H9 (cell line): ENCODE data around the gene PPP1R26. TPM values are rescaled to one million over a fixed set of nuclear protein-coding genes. Genes with fewer than 3 reads are reported as not detected.
A peak's percentile ranks its signal among the peaks of the same experiment; 100 is the strongest.

Source experiments
- DNase-seq: peaks from one replicate; pipeline ENCODE4 v3.0.0-alpha.2; 2017
- H2AFZ ChIP-seq: one replicate; pipeline ENCODE4 v1.6.1; 2013; ENCODE audit warnings: mild to moderate bottlenecking, low read length, control low read depth, moderate library complexity
- H2AK5ac ChIP-seq: 2 replicates; pipeline ENCODE4 v1.6.1; 2013; ENCODE audit warnings: low read length, control low read depth, mixed read lengths; ENCODE audit not compliant: insufficient read length
- H2BK120ac ChIP-seq: one replicate; pipeline ENCODE4 v1.6.1; 2013; ENCODE audit warnings: low read depth, mild to moderate bottlenecking, low read length, control low read depth, inconsistent platforms; ENCODE audit not compliant: poor library complexity, severe bottlenecking
- H2BK12ac ChIP-seq: 2 replicates; pipeline ENCODE4 v1.6.1; 2013; ENCODE audit warnings: low read length, control low read depth, mixed read lengths, low read depth; ENCODE audit not compliant: insufficient read length
- H2BK15ac ChIP-seq: 2 replicates; pipeline ENCODE4 v1.6.1; 2013; ENCODE audit warnings: low read depth, low read length, control low read depth
- H2BK20ac ChIP-seq: one replicate; pipeline ENCODE4 v1.6.1; 2013; ENCODE audit warnings: low read depth, mild to moderate bottlenecking, low read length, control low read depth, inconsistent platforms; ENCODE audit not compliant: poor library complexity, severe bottlenecking
- H2BK5ac ChIP-seq: 2 replicates; pipeline ENCODE4 v1.6.1; 2013; ENCODE audit warnings: low read length, control low read depth, mixed read lengths; ENCODE audit not compliant: insufficient read length
- H3K14ac ChIP-seq: 2 replicates; pipeline ENCODE4 v1.6.1; 2013; ENCODE audit warnings: low read length, control low read depth; ENCODE audit not compliant: insufficient read depth
- H3K18ac ChIP-seq: 2 replicates; pipeline ENCODE4 v1.6.1; 2013; ENCODE audit warnings: low read depth, mild to moderate bottlenecking, mixed read lengths, low read length, control low read depth; ENCODE audit not compliant: insufficient read length
- H3K23ac ChIP-seq: 2 replicates; pipeline ENCODE4 v1.6.1; 2013; ENCODE audit warnings: low read length, control low read depth, mixed read lengths, low read depth; ENCODE audit not compliant: insufficient read length
- H3K23me2 ChIP-seq: 2 replicates; pipeline ENCODE4 v1.6.1; 2013; ENCODE audit warnings: low read depth, mild to moderate bottlenecking, mixed read lengths, low read length, control low read depth; ENCODE audit not compliant: insufficient read length, poor library complexity, severe bottlenecking
- H3K27ac ChIP-seq: 2 replicates; pipeline ENCODE4 v1.5.1; 2013; ENCODE audit warnings: low read length, control low read depth, mixed read lengths, low read depth; ENCODE audit not compliant: insufficient read length
- H3K27me3 ChIP-seq: 2 replicates; pipeline ENCODE4 v1.6.1; 2013; ENCODE audit warnings: low read length, control low read depth, inconsistent platforms; ENCODE audit not compliant: insufficient read depth
- H3K4ac ChIP-seq: 2 replicates; pipeline ENCODE4 v1.6.1; 2013; ENCODE audit warnings: low read depth, mild to moderate bottlenecking, control low read depth, inconsistent platforms, low read length, moderate library complexity
- H3K4me1 ChIP-seq: 2 replicates; pipeline ENCODE4 v1.6.1; 2013; ENCODE audit warnings: low read length, control low read depth, inconsistent platforms; ENCODE audit not compliant: insufficient read depth
- H3K4me2 ChIP-seq: 2 replicates; pipeline ENCODE4 v1.6.1; 2013; ENCODE audit warnings: low read length, control low read depth, mixed read lengths; ENCODE audit not compliant: insufficient read length, insufficient read depth
- H3K56ac ChIP-seq: 2 replicates; pipeline ENCODE4 v1.6.1; 2013; ENCODE audit warnings: low read depth, mild to moderate bottlenecking, mixed read lengths, low read length, control low read depth; ENCODE audit not compliant: insufficient read length
- H3K79me1 ChIP-seq: 2 replicates; pipeline ENCODE4 v1.6.1; 2013; ENCODE audit warnings: low read depth, mild to moderate bottlenecking, moderate library complexity, low read length, control low read depth, inconsistent platforms; ENCODE audit not compliant: insufficient read depth, poor library complexity, severe bottlenecking
- H3K79me2 ChIP-seq: 2 replicates; pipeline ENCODE4 v1.6.1; 2013; ENCODE audit warnings: low read length, control low read depth, inconsistent platforms; ENCODE audit not compliant: insufficient read depth
- H3K9ac ChIP-seq: 2 replicates; pipeline ENCODE4 v1.6.1; 2013; ENCODE audit warnings: low read length, control low read depth, mixed read lengths; ENCODE audit not compliant: insufficient read length; ENCODE audit errors: extremely low read depth
- H3K9me3 ChIP-seq: one replicate; pipeline ENCODE4 v1.6.1; 2013; ENCODE audit warnings: low read depth, low read length, inconsistent platforms; ENCODE audit not compliant: control insufficient read depth
- H3T11ph ChIP-seq: one replicate; pipeline ENCODE4 v1.6.1; 2013; ENCODE audit warnings: mild to moderate bottlenecking, low read length, control low read depth, inconsistent platforms
- H4K20me1 ChIP-seq: one replicate; pipeline ENCODE4 v1.6.1; 2013; ENCODE audit not compliant: control insufficient read depth, insufficient read length, insufficient read depth
- H4K5ac ChIP-seq: 2 replicates; pipeline ENCODE4 v1.6.1; 2013; ENCODE audit warnings: low read depth, mild to moderate bottlenecking, mixed read lengths, low read length, control low read depth; ENCODE audit not compliant: insufficient read length
- H4K8ac ChIP-seq: replicated peaks from 2 replicates; pipeline ENCODE4 v1.6.1; 2013; ENCODE audit warnings: low read length, control low read depth, mixed read lengths, low read depth; ENCODE audit not compliant: insufficient read length
- H4K91ac ChIP-seq: 2 replicates; pipeline ENCODE4 v1.6.1; 2013; ENCODE audit warnings: low read depth, mild to moderate bottlenecking, moderate library complexity, mixed read lengths, low read length, control low read depth; ENCODE audit not compliant: insufficient read length
- H3K27ac Mint-ChIP-seq, 3 experiments: 2 replicates in 2 of 3; 3 replicates in 1 of 3; pipeline ENCODE4 v1.8.0; 2020 to 2021; ENCODE audit warnings: mixed read lengths in 3 of 3, mild to moderate bottlenecking in 1 of 3, moderate library complexity in 1 of 3
- H3K27me3 Mint-ChIP-seq: 2 replicates; pipeline ENCODE4 v1.8.0; 2021; ENCODE audit warnings: low read depth, mild to moderate bottlenecking, moderate library complexity, mixed read lengths
- H3K36me3 Mint-ChIP-seq, 3 experiments: 2 replicates in 2 of 3; 3 replicates in 1 of 3; pipeline ENCODE4 v1.8.0; 2020 to 2021; ENCODE audit warnings: low read depth in 3 of 3, mixed read lengths in 3 of 3; ENCODE audit not compliant: insufficient read depth in 1 of 3
- H3K4me1 Mint-ChIP-seq, 2 experiments: 2 replicates each; pipeline ENCODE4 v1.8.0; 2020; ENCODE audit warnings: mixed read lengths in 2 of 2
- H3K4me3 Mint-ChIP-seq, 2 experiments: 2 replicates in 1 of 2; 3 replicates in 1 of 2; pipeline ENCODE4 v1.8.0; 2020 to 2021; ENCODE audit warnings: mild to moderate bottlenecking in 2 of 2, mixed read lengths in 2 of 2, moderate library complexity in 1 of 2
- H3K9me3 Mint-ChIP-seq, 2 experiments: 2 replicates in 1 of 2; 3 replicates in 1 of 2; pipeline ENCODE4 v1.8.0; 2020; ENCODE audit warnings: mild to moderate bottlenecking in 2 of 2, mixed read lengths in 2 of 2, moderate library complexity in 1 of 2
- WGBS: extraction: QIAGEN DNeasy Blood & Tissue Kit; methylation state at CpG from one replicate; pipeline ENCODE4 v1.1.7; 2013; ENCODE audit warnings: missing lambda C conversion rate, low lambda C conversion rate, mixed read lengths; ENCODE audit not compliant: insufficient read length; ENCODE audit errors: extremely low coverage; 5-methylcytosine and 5-hydroxymethylcytosine counted together
- total RNA-seq: library from RNA; stranded (reverse); gene quantifications from 2 replicates; pipeline ENCODE4 v1.2.1, GENCODE V29; 2021
- TF ChIP-seq, protein P1 (sequence below): fragments of 200-600 bp; sonication (generic); conservative IDR thresholded peaks from 3 replicates; pipeline ENCODE4 v1.8.0; 2021; ENCODE audit warnings: antibody characterized with exemption, mild to moderate bottlenecking

Gene PPP1R26
- total RNA-seq, 1 experiment from 2014 or later = 38.0 TPM

DNA sequence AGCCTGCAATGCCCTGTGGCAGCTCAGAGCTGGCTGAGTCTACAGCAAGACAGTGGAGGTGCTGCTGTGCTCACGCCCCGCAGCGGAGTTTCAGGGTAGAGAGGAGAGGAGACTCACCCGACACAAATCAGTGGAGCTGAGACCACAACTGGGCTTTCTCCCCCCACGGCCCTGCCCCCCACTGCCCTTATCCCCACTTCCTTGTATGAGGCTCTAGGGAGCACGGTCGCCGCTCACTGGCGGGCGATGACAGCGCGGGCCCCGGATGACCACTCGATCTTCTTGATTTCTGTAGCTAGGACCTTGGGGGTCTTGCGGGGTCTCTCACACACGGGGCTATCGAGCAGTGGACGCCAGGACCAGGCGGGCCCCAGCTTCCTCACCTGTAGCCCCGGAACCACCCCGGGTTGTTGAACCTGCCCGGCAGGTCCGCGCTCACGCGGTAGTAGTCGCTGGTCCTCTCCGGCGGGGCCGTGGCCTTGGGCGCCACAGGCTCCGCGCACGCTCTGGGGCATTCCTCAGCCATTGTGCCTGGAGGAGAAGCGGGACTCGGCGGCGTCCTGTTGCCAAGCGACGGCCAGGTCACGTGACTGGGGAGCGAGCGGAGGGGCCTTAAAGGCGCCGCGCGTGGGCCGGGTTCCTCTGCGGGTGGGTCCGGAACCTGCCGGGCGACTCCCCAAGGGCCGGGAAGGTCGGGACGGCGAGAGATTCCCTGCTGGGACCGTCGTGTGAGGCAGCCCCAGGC, 19.9 kb downstream of the PPP1R26 start:
- H3K4me3 Mint-ChIP-seq = peak overlapping the region; percentile 80 to 91
- Histone ChIP-seq H2AFZ (no peak overlapping the region), H2BK20ac (no peak overlapping the region), H3K23me2 (peaks cover 16% of the 10 kb centered on the region), H3K27me3 (no peaks in the 10 kb centered on the region), H3K14ac (no peak overlapping the region; the same call in 1 of the 2 replicates), H3K56ac (no peak overlapping the region), H3K4ac (no peak overlapping the region), H3K4me2 (peak overlapping the region; percentile 72), H3T11ph (no peak overlapping the region), H2AK5ac (no peak overlapping the region), H4K20me1 (no peaks in the 10 kb centered on the region), H3K18ac (no peak overlapping the region), H2BK15ac (no peak overlapping the region), H4K91ac (no peak overlapping the region), H2BK5ac (no peak overlapping the region), H3K9ac (no peak overlapping the region), H2BK12ac (no peak overlapping the region), H2BK120ac (no peak overlapping the region), H3K79me1 (no peaks in the 10 kb centered on the region), H3K9me3 (no peaks in the 10 kb centered on the region), H4K5ac (no peak overlapping the region), H3K23ac (no peak overlapping the region), H3K79me2 (no peaks in the 10 kb centered on the region), H3K4me1 (no peaks in the 10 kb centered on the region; the same call in 1 of the 2 replicates), H3K27ac (no peak overlapping the region), H4K8ac (no peak overlapping the region)
- H3K27me3 Mint-ChIP-seq = peaks cover 12% of the 10 kb centered on the region
- H3K4me1 Mint-ChIP-seq = peaks cover 10 to 12% of the 10 kb centered on the region in 2 experiments
- H3K9me3 Mint-ChIP-seq = no peaks in the 10 kb centered on the region; a peak in 1 of 5 replicates
- peaks cover 14 to 31% (median 31%) of the 10 kb centered on the region in 3 experiments; a peak in 6 of 7 replicates for H3K36me3 Mint-ChIP-seq
- DNase-seq = peak; percentile 85
- WGBS = no CpG with 5 or more reads among the region's 58 CpGs
- TF ChIP-seq, protein P1, sequence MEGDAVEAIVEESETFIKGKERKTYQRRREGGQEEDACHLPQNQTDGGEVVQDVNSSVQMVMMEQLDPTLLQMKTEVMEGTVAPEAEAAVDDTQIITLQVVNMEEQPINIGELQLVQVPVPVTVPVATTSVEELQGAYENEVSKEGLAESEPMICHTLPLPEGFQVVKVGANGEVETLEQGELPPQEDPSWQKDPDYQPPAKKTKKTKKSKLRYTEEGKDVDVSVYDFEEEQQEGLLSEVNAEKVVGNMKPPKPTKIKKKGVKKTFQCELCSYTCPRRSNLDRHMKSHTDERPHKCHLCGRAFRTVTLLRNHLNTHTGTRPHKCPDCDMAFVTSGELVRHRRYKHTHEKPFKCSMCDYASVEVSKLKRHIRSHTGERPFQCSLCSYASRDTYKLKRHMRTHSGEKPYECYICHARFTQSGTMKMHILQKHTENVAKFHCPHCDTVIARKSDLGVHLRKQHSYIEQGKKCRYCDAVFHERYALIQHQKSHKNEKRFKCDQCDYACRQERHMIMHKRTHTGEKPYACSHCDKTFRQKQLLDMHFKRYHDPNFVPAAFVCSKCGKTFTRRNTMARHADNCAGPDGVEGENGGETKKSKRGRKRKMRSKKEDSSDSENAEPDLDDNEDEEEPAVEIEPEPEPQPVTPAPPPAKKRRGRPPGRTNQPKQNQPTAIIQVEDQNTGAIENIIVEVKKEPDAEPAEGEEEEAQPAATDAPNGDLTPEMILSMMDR = no peak
- H3K27ac Mint-ChIP-seq = 0 out of 7 replicates have a peak overlapping the region, but pooled peaks of 1 of the 3 experiments have one; percentile 75
